Subcutaneous abdominal adipose tissue (tissue), 5 donors: ENCODE results near the gene TIE1.
A peak's percentile ranks its signal among the peaks of the same experiment; 100 is the strongest.

Source experiments
- H3K27ac ChIP-seq: one replicate; pipeline ENCODE4 v1.7.0; 2013; ENCODE audit warnings: low read depth, mild to moderate bottlenecking, inconsistent platforms, low read length, moderate library complexity
- H3K27me3 ChIP-seq, 5 donors: one replicate each; pipeline ENCODE4 v1.7.0; 2013; ENCODE audit warnings: low read length in 5 of 5, inconsistent platforms in 1 of 5; ENCODE audit not compliant: control insufficient read depth in 5 of 5, insufficient read depth in 4 of 5
- H3K36me3 ChIP-seq, 5 donors: one replicate each; pipeline ENCODE4 v1.7.0; 2013; ENCODE audit warnings: low read length in 5 of 5; ENCODE audit not compliant: control insufficient read depth in 5 of 5, insufficient read depth in 5 of 5
- H3K4me1 ChIP-seq, 5 donors: one replicate each; pipeline ENCODE4 v1.7.0; 2013; ENCODE audit warnings: low read length in 5 of 5, mild to moderate bottlenecking in 3 of 5, moderate library complexity in 1 of 5; ENCODE audit not compliant: control insufficient read depth in 5 of 5, insufficient read depth in 5 of 5
- H3K4me3 ChIP-seq, 5 donors: one replicate each; pipeline ENCODE4 v1.7.0; 2013; ENCODE audit warnings: low read length in 5 of 5, low read depth in 1 of 5
- H3K9ac ChIP-seq, 5 donors: one replicate each; pipeline ENCODE4 v1.7.0; 2013; ENCODE audit warnings: low read length in 5 of 5, mild to moderate bottlenecking in 4 of 5, moderate library complexity in 3 of 5
- H3K9me3 ChIP-seq, 5 donors: one replicate each; pipeline ENCODE4 v1.7.0; 2013; ENCODE audit warnings: low read length in 5 of 5; ENCODE audit not compliant: control insufficient read depth in 5 of 5
- donor health status: healthy.
- donor health status: healthy.
- donor health status: healthy.
- donor health status: healthy.
- donor health status: healthy.

Gene TIE1

GRCh38 chr1:43354936-43355335 lies 54.2 kb downstream of the TIE1 start:
- Histone ChIP-seq H3K9me3 (no peaks in the 10 kb centered on the region), H3K36me3 (peaks cover 0 to under 1% (median 0%) of the 10 kb centered on the region in 5 donors), H3K27ac (no peak overlapping the region), H3K4me3 (no peak overlapping the region), H3K4me1 (peaks cover 0 to 17% (median 15%) of the 10 kb centered on the region in 5 donors), H3K27me3 (no peaks in the 10 kb centered on the region), H3K9ac (no peak overlapping the region)

GRCh38 chr1:43357251-43357650 lies 56.5 kb downstream of the TIE1 start:
- H3K4me3 ChIP-seq: no peak overlapping the region
- H3K27me3 ChIP-seq: no peaks in the 10 kb centered on the region
- H3K36me3 ChIP-seq: peaks cover 8 to 24% (median 22%) of the 10 kb centered on the region in 5 donors
- H3K9me3 ChIP-seq: no peaks in the 10 kb centered on the region
- no peak overlapping the region for H3K27ac ChIP-seq
- peaks cover 0 to 17% (median 15%) of the 10 kb centered on the region in 5 donors for H3K4me1 ChIP-seq
- H3K9ac ChIP-seq: no peak overlapping the region

GRCh38 chr1:43358121-43358745 lies 57.5 kb downstream of the TIE1 start:
- Histone ChIP-seq H3K4me1 (peaks cover 0 to 17% (median 15%) of the 10 kb centered on the region in 5 donors), H3K36me3 (peaks cover 8 to 34% (median 28%) of the 10 kb centered on the region in 5 donors), H3K4me3 (peak overlapping the region; percentile 63 to 88 (median 78)), H3K9me3 (no peaks in the 10 kb centered on the region), H3K27ac (peak overlapping the region; percentile 91), H3K27me3 (no peaks in the 10 kb centered on the region), H3K9ac (peak overlapping the region; percentile 77 to 96 (median 84))

GRCh38 chr1:43358746-43359693 lies 58.2 kb downstream of the TIE1 start, which contains the start of gene CDC20:
Gene CDC20, plus strand, starts transcription at chr1:43358981. Its CDS starts 235 bp downstream, at chr1:43359216.
- Histone ChIP-seq H3K4me1 (peaks cover 0 to 22% (median 15%) of the 10 kb centered on the region in 5 donors), H3K4me3 (peak within 1 kb of the TSS; percentile 63 to 88 (median 78)), H3K27ac (peak within 1 kb of the TSS; percentile 91), H3K9ac (peak within 1 kb of the TSS; percentile 77 to 96 (median 84)), H3K9me3 (no peaks in the 10 kb centered on the region), H3K36me3 (peaks cover 8 to 42% (median 36%) of the 10 kb centered on the region in 5 donors), H3K27me3 (no peaks in the 10 kb centered on the region)

- H3K9me3 ChIP-seq: no peaks in the 10 kb centered on the region
- peak overlapping the region in 1 of 5 donors; percentile 39 for H3K9ac ChIP-seq
- H3K36me3 ChIP-seq: peaks cover 8 to 48% (median 43%) of the 10 kb centered on the region in 5 donors
- no peak overlapping the region for H3K4me3 ChIP-seq
- no peaks in the 10 kb centered on the region for H3K27me3 ChIP-seq
- H3K27ac ChIP-seq: no peak overlapping the region
- peaks cover 0 to 22% (median 15%) of the 10 kb centered on the region in 5 donors for H3K4me1 ChIP-seq
Observed at GRCh38 chr1:43359696-43360095, 58.9 kb downstream of the TIE1 start.

GRCh38 chr1:43360616-43361015 lies 59.8 kb downstream of the TIE1 start:
- Histone ChIP-seq H3K27ac (no peak overlapping the region), H3K4me1 (peaks cover 0 to 23% (median 15%) of the 10 kb centered on the region in 5 donors), H3K36me3 (peaks cover 8 to 58% (median 52%) of the 10 kb centered on the region in 5 donors), H3K9me3 (no peaks in the 10 kb centered on the region), H3K9ac (no peak overlapping the region), H3K4me3 (no peak overlapping the region), H3K27me3 (no peaks in the 10 kb centered on the region)

- Histone ChIP-seq H3K9me3 (no peaks in the 10 kb centered on the region), H3K36me3 (peaks cover 8 to 60% (median 52%) of the 10 kb centered on the region in 5 donors), H3K4me3 (no peak overlapping the region), H3K9ac (no peak overlapping the region), H3K27me3 (no peaks in the 10 kb centered on the region), H3K4me1 (peaks cover 2 to 38% (median 27%) of the 10 kb centered on the region in 5 donors), H3K27ac (no peak overlapping the region)
Observed at GRCh38 chr1:43363283-43363934, 62.6 kb downstream of the TIE1 start.

GRCh38 chr1:43363935-43364525 lies 63.2 kb downstream of the TIE1 start:
- Histone ChIP-seq H3K9ac (no peak overlapping the region), H3K27me3 (no peaks in the 10 kb centered on the region), H3K4me3 (no peak overlapping the region), H3K27ac (no peak overlapping the region), H3K4me1 (peaks cover 5 to 41% (median 31%) of the 10 kb centered on the region in 5 donors), H3K9me3 (no peaks in the 10 kb centered on the region), H3K36me3 (peaks cover 8 to 60% (median 52%) of the 10 kb centered on the region in 5 donors)

- Histone ChIP-seq H3K4me1 (peaks cover 5 to 35% (median 27%) of the 10 kb centered on the region in 5 donors), H3K27ac (peak overlapping the region; percentile 92), H3K27me3 (no peaks in the 10 kb centered on the region), H3K36me3 (peaks cover 8 to 52% (median 49%) of the 10 kb centered on the region in 5 donors), H3K4me3 (no peak overlapping the region), H3K9ac (peak overlapping the region in 4 of 5 donors; percentile 11 to 95 (median 46)), H3K9me3 (no peaks in the 10 kb centered on the region)
Observed at GRCh38 chr1:43365678-43366077, 64.9 kb downstream of the TIE1 start.
